HG03175 (cell line): ENCODE measurements around the gene COMMD6.

Experiments used
- ATAC-seq: cut with Tn5 transposase; IDR thresholded peaks from one replicate; pipeline ENCODE4 v1.9.1; 2021; ENCODE audit warnings: mild to moderate bottlenecking, moderate library complexity; ENCODE audit not compliant: unreplicated experiment

Gene COMMD6

DNA sequence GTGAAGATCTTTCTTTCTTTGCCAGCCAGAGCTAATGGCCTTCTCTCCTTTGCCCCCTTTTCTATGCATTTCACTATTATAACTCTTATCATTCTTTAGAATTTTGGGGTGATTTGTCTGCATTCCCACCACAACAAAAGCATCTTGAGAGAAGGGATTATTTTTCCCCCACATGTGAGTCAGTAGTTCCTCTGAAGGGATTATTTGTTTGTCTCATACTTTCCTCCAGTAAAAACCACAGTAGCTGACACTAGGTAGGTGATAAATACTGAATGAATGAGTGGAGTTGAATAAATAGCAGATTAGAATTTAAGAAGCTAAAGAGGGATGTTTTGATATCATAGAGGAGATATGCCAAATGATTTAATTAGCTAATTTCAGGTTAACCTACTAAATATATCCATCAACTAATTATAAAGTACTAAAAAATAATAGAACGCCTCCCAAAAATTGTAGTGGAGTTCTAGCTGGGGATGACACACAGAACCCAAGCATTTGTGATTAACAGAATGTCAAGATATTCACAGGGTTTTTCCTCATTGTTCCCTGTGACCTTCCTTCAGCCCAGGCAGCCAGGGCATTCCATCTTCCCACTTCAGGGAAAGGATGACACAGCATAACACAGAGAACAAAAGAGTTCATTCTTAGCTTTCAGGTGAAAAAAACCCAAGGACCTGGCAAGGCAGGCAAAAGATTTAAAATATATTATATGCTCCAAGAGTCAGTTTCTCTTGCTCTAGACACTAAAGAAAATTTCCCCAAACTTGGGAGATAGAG is 52.2 kb downstream of the COMMD6 start:
- ATAC-seq, result no peak

- ATAC-seq, result no peak
Measured at GRCh38 chr13:75482820-75483079, 54.9 kb downstream of the COMMD6 start.

DNA sequence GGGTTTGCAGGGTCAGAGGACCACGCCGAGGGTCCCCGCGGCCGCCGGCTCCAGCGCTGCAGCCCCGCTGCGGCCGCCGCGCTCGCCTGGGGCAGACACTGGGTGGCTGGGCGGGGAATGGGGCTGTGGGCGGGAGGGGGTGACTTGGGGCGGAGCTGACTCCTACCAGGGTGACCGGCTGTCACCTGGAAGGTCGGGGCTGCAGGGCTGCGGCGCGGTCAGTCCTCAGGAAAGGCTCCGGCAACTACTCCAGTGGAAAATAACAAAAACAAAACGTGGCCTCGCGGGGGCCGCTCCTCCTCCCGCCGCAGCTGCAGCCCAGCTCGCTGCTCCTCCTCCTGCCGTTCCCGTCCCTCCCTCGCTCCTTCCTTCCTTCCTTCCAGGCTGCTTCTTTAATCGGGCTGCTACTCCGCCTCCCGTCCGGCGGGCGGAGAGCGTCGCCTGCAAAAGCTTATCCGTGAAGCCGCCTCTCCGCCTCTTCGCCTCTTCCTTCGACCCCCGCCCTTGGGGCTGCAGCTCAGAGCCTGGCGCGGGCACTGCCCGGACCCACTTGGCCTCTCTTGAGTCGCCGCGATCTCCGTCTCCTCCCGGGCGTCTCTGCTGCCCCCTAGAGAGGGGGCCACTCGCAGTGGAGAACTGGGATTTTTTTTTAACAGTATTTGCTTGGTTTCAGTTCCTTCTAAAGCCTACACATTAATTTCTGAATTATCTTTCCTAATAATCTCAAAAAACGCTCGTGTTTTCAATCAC is 55.4 kb downstream of the COMMD6 start, which contains the start of gene TBC1D4:
Gene TBC1D4, minus strand, starts transcription at position 100 of the 750 bp plus-strand sequence. CDS start 402 bp downstream, outside the sequence.
- peak; percentile 74 for ATAC-seq

- ATAC-seq, result peak; percentile 22
Measured at GRCh38 chr13:75481176-75482069, 56.2 kb downstream of the COMMD6 start.

DNA sequence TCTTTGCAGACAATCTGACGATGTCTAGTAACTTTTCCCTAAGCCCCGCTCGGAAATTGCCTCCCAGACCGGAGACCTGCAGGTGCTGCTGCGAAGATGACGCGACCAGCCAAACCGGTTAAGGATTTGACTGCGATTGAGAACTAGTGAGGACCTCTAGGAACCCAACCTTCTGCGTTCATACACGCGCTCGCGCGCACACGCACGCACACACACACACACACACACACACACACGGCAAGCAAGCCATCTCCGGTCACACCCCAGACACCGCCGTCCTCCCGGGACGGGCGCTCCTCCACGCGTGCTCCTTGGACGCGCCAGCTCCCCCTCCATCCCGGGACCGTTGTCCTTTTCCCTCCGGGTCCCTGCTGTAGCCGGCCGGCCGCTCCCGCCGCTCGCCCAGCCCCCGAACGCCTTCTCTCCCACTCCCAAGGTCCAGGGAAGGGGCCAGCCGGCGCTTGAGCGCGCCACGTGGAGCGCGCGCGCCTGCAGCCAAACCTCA is 56.9 kb downstream of the COMMD6 start:
- ATAC-seq, result no peak

GRCh38 chr13:75479102-75479740 is 58.4 kb downstream of the COMMD6 start:
- ATAC-seq, result no peak

DNA sequence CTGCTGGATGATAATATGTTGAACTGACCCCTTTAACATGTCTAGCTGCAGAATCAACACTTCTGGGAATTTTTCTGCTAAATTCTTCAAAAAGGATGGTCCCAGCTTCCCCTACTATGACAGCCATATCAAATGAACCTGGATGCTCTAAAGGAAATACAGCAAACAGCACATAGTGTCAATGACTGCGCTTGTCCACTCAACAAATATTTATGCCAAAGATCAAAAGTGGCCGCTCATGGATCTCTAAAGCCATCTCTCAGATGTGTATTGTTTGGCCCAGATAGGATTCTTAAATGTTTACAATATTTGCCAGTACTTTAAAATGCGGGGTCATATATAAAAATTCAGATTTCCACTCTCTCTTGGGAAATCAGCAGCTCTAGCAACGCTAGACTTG is 59.0 kb downstream of the COMMD6 start:
- no peak for ATAC-seq
